Measurements from ENCODE around the gene CTBP1. TPM values are rescaled to one million over a fixed set of nuclear protein-coding genes. Genes with fewer than 3 reads are reported as not detected.

Gene CTBP1
- polyA plus RNA-seq, 3 donors: 21.3 to 226 (median 42.1) TPM

GRCh38 chr4:1251773-1252066 is 2.8 kb upstream of the CTBP1 start:
- TF ChIP-seq, protein P1, sequence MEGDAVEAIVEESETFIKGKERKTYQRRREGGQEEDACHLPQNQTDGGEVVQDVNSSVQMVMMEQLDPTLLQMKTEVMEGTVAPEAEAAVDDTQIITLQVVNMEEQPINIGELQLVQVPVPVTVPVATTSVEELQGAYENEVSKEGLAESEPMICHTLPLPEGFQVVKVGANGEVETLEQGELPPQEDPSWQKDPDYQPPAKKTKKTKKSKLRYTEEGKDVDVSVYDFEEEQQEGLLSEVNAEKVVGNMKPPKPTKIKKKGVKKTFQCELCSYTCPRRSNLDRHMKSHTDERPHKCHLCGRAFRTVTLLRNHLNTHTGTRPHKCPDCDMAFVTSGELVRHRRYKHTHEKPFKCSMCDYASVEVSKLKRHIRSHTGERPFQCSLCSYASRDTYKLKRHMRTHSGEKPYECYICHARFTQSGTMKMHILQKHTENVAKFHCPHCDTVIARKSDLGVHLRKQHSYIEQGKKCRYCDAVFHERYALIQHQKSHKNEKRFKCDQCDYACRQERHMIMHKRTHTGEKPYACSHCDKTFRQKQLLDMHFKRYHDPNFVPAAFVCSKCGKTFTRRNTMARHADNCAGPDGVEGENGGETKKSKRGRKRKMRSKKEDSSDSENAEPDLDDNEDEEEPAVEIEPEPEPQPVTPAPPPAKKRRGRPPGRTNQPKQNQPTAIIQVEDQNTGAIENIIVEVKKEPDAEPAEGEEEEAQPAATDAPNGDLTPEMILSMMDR (IDR thresholded peaks at IDR 0.05): no peak
- H3K4me1 Mint-ChIP-seq: peaks cover 16% of the 10 kb centered on the region
- peaks cover 23% of the 10 kb centered on the region for H3K79me2 ChIP-seq (ENCODE audit: insufficient read depth, low read length)

GRCh38 chr4:1250921-1251772 is 2.2 kb upstream of the CTBP1 start:
- H3K36me3 Mint-ChIP-seq: peaks cover 0 to 12% of the 10 kb centered on the region in 2 donors
- no peak for DNase-seq
- TF ChIP-seq, protein P1 (IDR thresholded peaks at IDR 0.05): no peak
- H3K4me1 Mint-ChIP-seq: peaks cover 22% of the 10 kb centered on the region
- 98% methylated on average over 33 of the region's 33 CpGs for WGBS (ENCODE audit: insufficient coverage)
- intact Hi-C loops (cut with micrococcal nuclease): loop anchor here in 1 of 2 donors (5.0 kb wide), 1 partner anchor 41 kb away; no protein-coding TSS in a partner anchor
- H3K4me1 ChIP-seq (ENCODE audit: control insufficient read depth in 1 of 2, insufficient read depth in 2 of 2, low read length in 2 of 2): peaks cover 25 to 28% of the 10 kb centered on the region in 2 donors
- peak overlapping the region in 1 of 2 donors; percentile 51 for H3K4me3 Mint-ChIP-seq
- peaks cover 0 to 2% (median 0%) of the 10 kb centered on the region in 3 donors for H3K27me3 Mint-ChIP-seq (ENCODE audit: low read depth in 3 of 3)
- peaks cover 35 to 51% (median 50%) of the 10 kb centered on the region in 7 donors for H3K9me3 Mint-ChIP-seq
- peaks cover 42 to 46% of the 10 kb centered on the region in 2 donors for H3K9me3 ChIP-seq (replicated peaks in 1 of 2; ENCODE audit: control insufficient read depth in 1 of 2, insufficient read depth in 1 of 2, low read length in 2 of 2)
- no peak overlapping the region for H3K27ac ChIP-seq (ENCODE audit: low read depth in 1 of 2, low read length in 2 of 2)
- peaks cover 29% of the 10 kb centered on the region for H3K79me2 ChIP-seq (ENCODE audit: insufficient read depth, low read length)
- no peaks in the 10 kb centered on the region for H3K27me3 ChIP-seq (ENCODE audit: control insufficient read depth in 2 of 2, insufficient read depth in 2 of 2, low read length in 2 of 2)
- H3K4me3 ChIP-seq (replicated peaks in 1 of 3; ENCODE audit: low read depth in 2 of 3, low read length in 3 of 3): no peak overlapping the region
- H2AFZ ChIP-seq (ENCODE audit: insufficient read depth, low read depth, low read length, poor library complexity, severe bottlenecking): no peak overlapping the region
- H3K27ac Mint-ChIP-seq: peak overlapping the region in 2 of 7 donors; percentile 3 to 41
- peaks cover 18% of the 10 kb centered on the region for H4K20me1 ChIP-seq (ENCODE audit: insufficient read depth, low read length)
- H3K36me3 ChIP-seq (replicated peaks in 1 of 2; ENCODE audit: control insufficient read depth in 1 of 2, insufficient read depth in 2 of 2, low read length in 2 of 2): no peaks in the 10 kb centered on the region
- no peak overlapping the region for H3K9ac ChIP-seq (ENCODE audit: insufficient read depth, low read length, poor library complexity, severe bottlenecking)
- H3K4me2 ChIP-seq (replicated peaks; ENCODE audit: extremely low read depth, low read length, poor library complexity, severe bottlenecking): no peak overlapping the region

More at GRCh38 chr4:1251773-1252066, 2.8 kb upstream of the CTBP1 start:
- H3K36me3 ChIP-seq (replicated peaks in 1 of 2; ENCODE audit: control insufficient read depth in 1 of 2, insufficient read depth in 2 of 2, low read length in 2 of 2): no peaks in the 10 kb centered on the region
- H3K27ac ChIP-seq (ENCODE audit: low read depth in 1 of 2, low read length in 2 of 2): no peak overlapping the region
- Mint-ChIP-seq H3K4me3 (no peak overlapping the region), H3K36me3 (peaks cover 0 to 12% of the 10 kb centered on the region in 2 donors), H3K27ac (peak overlapping the region in 1 of 7 donors; percentile 68), H3K27me3 (ENCODE audit: low read depth in 3 of 3) (peaks cover 0 to 2% (median 2%) of the 10 kb centered on the region in 3 donors), H3K9me3 (peaks cover 40 to 57% (median 54%) of the 10 kb centered on the region in 7 donors)
- H3K9me3 ChIP-seq (replicated peaks in 1 of 2; ENCODE audit: control insufficient read depth in 1 of 2, insufficient read depth in 1 of 2, low read length in 2 of 2): peaks cover 48 to 52% of the 10 kb centered on the region in 2 donors
- H3K4me3 ChIP-seq (replicated peaks in 1 of 3; ENCODE audit: low read depth in 2 of 3, low read length in 3 of 3): no peak overlapping the region
- intact Hi-C loops (cut with micrococcal nuclease): loop anchor here in 1 of 2 donors (5.0 kb wide), 1 partner anchor 41 kb away; no protein-coding TSS in a partner anchor
- no peak overlapping the region for H2AFZ ChIP-seq (ENCODE audit: insufficient read depth, low read depth, low read length, poor library complexity, severe bottlenecking)
- peaks cover 13% of the 10 kb centered on the region for H4K20me1 ChIP-seq (ENCODE audit: insufficient read depth, low read length)
- no peak for DNase-seq
- peaks cover 19 to 22% of the 10 kb centered on the region in 2 donors for H3K4me1 ChIP-seq (ENCODE audit: control insufficient read depth in 1 of 2, insufficient read depth in 2 of 2, low read length in 2 of 2)
- no peaks in the 10 kb centered on the region for H3K27me3 ChIP-seq (ENCODE audit: control insufficient read depth in 2 of 2, insufficient read depth in 2 of 2, low read length in 2 of 2)
- H3K9ac ChIP-seq (ENCODE audit: insufficient read depth, low read length, poor library complexity, severe bottlenecking): no peak overlapping the region
- WGBS (ENCODE audit: insufficient coverage): 99% methylated on average over 11 of the region's 11 CpGs
- H3K4me2 ChIP-seq (replicated peaks; ENCODE audit: extremely low read depth, low read length, poor library complexity, severe bottlenecking): no peak overlapping the region
